ENCODE results near the gene GMDS. TPM values are rescaled to one million over a fixed set of nuclear protein-coding genes. Genes with fewer than 3 reads are reported as not detected.

The GMDS gene
- total RNA-seq, 2 experiments from 2014 or later, result 30.3 to 38.5 TPM

DNA sequence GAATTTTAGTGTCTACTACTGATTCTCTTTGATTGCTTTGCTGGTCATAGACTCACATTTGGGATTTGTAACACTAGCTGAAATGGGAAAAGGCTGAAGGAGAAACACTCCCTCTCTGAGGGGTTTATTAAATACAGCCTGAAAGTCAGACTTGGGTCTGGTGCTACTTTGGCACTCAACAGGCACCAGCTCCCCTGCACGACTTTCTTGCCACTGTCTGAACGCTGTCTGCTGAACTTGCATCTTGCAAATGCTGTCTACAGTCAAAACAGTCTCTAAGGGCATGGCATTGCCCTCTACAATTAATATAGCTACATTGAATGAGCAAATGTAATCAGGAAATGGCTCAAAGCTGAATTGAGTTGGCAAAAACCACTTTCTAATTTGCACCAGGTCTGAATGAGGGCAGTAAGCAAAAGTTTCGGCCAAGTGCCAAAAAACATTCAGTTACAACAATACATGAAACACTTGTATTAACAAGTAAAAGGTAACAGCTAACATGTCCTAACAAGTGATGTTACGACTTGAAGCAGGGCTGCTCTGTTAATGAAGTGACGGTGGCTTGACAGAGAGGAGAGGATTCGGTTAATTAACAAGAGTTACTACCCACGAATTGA is 516.2 kb downstream of the GMDS start:
- no peaks in the 10 kb centered on the region for H3K9me3 Mint-ChIP-seq (ENCODE audit: insufficient read depth)
- H3K36me3 Mint-ChIP-seq (ENCODE audit: low read depth), result no peaks in the 10 kb centered on the region
- DNase-seq, result no peak
- POLR2A ChIA-PET, result no interaction called here
- CTCF ChIA-PET, result no interaction called here
- ATAC-seq, result no peak
- H3K4me3 Mint-ChIP-seq, result no peak overlapping the region
- H3K27ac Mint-ChIP-seq, result no peak overlapping the region
- no peaks in the 10 kb centered on the region for H3K27me3 Mint-ChIP-seq (ENCODE audit: low read depth)
- H3K4me1 Mint-ChIP-seq (ENCODE audit: low read depth), result no peaks in the 10 kb centered on the region

DNA sequence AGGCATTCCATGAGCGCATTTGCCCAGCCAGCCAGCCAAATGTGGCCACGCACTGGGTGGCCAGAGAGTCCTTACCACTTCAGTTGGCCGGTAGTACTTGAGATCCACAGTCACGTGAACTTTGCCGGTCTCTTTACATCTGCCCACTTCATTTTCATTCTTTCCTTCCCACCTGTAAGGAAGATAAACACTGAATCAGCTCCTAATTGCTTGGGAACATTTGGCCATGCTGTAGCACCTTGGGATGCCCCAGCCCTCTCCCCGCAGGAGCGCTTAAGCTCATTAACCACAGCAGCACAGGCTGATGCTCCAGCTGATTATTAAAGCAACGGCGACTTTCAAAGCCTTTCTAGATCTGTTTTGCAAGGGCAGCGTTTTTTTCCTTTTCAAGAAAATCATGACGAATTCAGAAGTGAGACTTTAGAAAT is 519.0 kb downstream of the GMDS start:
- POLR2A ChIA-PET, result no interaction called here
- CTCF ChIA-PET, result no interaction called here
- no peaks in the 10 kb centered on the region for H3K4me1 Mint-ChIP-seq (ENCODE audit: low read depth)
- H3K27ac Mint-ChIP-seq, result no peak overlapping the region
- H3K9me3 Mint-ChIP-seq (ENCODE audit: insufficient read depth), result no peaks in the 10 kb centered on the region
- H3K36me3 Mint-ChIP-seq (ENCODE audit: low read depth), result peaks cover 2% of the 10 kb centered on the region
- DNase-seq (no peak), ATAC-seq (no peak)
- no peak overlapping the region for H3K4me3 Mint-ChIP-seq
- no peaks in the 10 kb centered on the region for H3K27me3 Mint-ChIP-seq (ENCODE audit: low read depth)

DNA sequence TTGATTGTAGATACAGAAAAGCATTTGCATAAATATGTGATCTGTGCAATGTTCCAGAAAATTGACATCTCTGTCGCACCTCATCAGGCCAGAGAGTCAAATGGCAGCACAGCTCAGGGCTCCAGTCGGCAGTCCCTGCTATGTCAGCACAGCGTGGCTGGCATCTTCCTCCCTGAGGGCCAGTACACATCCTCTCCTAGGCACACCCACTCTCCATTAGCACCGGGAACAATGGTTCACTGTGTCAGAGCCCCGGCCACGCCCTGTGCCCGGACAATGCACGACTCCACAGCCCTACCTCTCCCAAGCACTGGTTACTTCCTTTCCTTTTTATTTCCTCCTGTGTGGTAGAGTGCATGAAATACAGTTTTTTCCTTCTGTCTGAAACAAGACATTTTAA is 520.8 kb downstream of the GMDS start:
- no peak overlapping the region for H3K27ac Mint-ChIP-seq
- no peak for ATAC-seq
- POLR2A ChIA-PET, result no interaction called here
- peaks cover 2% of the 10 kb centered on the region for H3K36me3 Mint-ChIP-seq (ENCODE audit: low read depth)
- H3K27me3 Mint-ChIP-seq (ENCODE audit: low read depth), result no peaks in the 10 kb centered on the region
- H3K4me3 Mint-ChIP-seq, result no peak overlapping the region
- no peak for DNase-seq
- no peaks in the 10 kb centered on the region for H3K9me3 Mint-ChIP-seq (ENCODE audit: insufficient read depth)
- no peaks in the 10 kb centered on the region for H3K4me1 Mint-ChIP-seq (ENCODE audit: low read depth)
- CTCF ChIA-PET, result no interaction called here

DNA sequence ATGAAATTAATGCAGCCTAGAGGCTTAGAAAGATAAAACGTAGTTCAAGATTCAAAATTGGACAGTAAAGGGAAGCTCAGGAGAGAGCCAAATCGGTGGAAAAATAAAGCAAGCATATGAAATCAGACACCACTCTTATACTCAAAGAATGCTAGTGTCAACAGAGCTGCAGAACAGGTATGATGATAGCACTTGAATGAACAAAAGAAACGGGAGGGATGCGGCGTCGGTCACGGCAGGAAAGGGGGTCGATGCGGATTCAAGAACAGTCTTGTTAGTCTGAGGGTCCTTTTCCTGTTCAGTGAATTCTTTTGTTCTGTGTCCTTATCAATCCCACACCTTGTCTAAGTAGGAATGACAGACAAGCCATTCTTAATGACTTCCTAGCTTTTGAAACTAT is 521.3 kb downstream of the GMDS start:
- CTCF ChIA-PET, result no interaction called here

DNA sequence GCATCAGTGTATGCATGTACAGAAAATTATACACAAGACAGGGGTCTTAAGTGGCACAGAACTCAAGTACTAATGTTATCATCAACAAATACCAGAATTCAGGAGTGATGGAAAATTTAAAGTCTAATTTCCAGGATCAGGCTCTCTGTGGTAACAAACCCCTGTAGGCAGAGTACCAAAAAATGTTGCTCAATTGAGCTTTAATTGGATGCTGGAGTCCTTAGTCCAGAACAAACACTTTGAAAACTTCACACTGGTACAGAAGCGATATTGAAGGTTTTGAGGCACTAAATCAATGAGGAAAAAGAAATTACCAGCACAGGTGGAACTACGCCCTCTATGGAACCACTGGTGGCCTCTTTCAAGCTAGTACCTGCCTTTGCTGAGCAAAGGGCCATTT is 522.6 kb downstream of the GMDS start:
- peaks cover 2% of the 10 kb centered on the region for H3K36me3 Mint-ChIP-seq (ENCODE audit: low read depth)
- no peaks in the 10 kb centered on the region for H3K9me3 Mint-ChIP-seq (ENCODE audit: insufficient read depth)
- DNase-seq (no peak), ATAC-seq (no peak)
- H3K27me3 Mint-ChIP-seq (ENCODE audit: low read depth), result no peaks in the 10 kb centered on the region
- H3K27ac Mint-ChIP-seq, result no peak overlapping the region
- H3K4me3 Mint-ChIP-seq, result no peak overlapping the region
- ChIA-PET POLR2A (no interaction called here), CTCF (interaction anchor here (0.9 kb wide), 1 partner anchor 381 kb away, joined by 3 read pairs; no protein-coding TSS in a partner anchor)
- no peaks in the 10 kb centered on the region for H3K4me1 Mint-ChIP-seq (ENCODE audit: low read depth)

More for the DNA sequence above, 521.3 kb downstream of the GMDS start:
- no peaks in the 10 kb centered on the region for H3K4me1 Mint-ChIP-seq (ENCODE audit: low read depth)
- H3K27ac Mint-ChIP-seq, result no peak overlapping the region
- no peaks in the 10 kb centered on the region for H3K9me3 Mint-ChIP-seq (ENCODE audit: insufficient read depth)
- H3K27me3 Mint-ChIP-seq (ENCODE audit: low read depth), result no peaks in the 10 kb centered on the region
- DNase-seq (no peak), ATAC-seq (no peak)
- peaks cover 2% of the 10 kb centered on the region for H3K36me3 Mint-ChIP-seq (ENCODE audit: low read depth)
- H3K4me3 Mint-ChIP-seq, result no peak overlapping the region
- POLR2A ChIA-PET, result no interaction called here

DNA sequence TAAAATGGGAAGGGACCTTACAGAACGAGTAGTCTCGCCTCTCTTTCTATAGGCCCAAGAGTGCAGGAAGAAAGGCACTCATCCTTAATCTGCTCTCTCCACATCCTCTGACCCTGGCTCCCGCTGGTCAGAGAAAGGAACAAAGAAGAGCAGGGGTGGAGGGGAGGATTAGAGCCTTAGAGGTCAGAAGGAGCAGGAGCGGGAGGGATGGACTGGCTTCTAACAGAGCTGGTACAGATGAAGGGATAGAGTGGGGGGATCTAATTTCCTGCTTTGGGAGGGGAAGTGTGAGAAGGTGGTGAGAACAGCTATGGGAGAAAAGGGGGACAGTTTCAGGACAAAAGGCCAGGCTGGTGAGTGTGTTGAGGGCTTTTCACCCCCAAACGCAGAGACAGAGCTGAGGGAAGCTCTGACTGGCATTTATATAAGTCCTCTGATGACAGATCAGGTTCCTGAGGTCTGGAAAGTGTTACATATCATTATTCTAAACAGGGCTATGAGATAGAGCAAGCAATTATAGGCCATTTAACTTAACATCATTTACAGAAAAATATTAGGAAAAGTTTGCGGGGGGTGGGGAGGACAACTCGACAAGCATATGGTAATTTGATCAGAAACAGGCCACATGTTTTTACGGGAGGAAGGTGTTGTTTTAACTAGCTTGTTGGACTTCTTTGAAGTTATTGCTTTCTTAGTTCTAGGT is 524.6 kb downstream of the GMDS start:
- Mint-ChIP-seq H3K27ac (no peak overlapping the region), H3K4me1 (ENCODE audit: low read depth) (no peaks in the 10 kb centered on the region)
- CTCF ChIA-PET, result interaction anchor here (0.8 kb wide), 1 partner anchor 351 kb away, joined by 3 read pairs; no protein-coding TSS in a partner anchor

DNA sequence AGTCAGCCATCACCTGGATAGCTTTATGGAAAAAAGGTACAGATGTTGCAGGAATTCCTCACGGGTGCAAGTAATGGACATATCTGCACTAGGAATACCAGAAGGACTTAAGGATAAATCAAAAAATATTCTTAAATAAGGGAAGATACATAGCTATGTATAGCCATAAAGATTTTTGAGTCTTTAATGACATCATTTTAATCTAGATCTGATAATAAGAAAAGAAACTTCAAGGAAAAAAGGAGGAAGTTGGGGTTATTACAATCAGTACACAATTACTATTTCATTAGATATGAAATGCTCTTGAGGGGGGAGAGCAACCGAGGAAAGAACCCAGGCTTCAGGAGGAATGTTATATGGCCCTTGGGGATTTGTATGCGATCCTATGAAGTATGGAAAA is 525.5 kb downstream of the GMDS start:
- ATAC-seq (no peak), DNase-seq (no peak)
- H3K36me3 Mint-ChIP-seq (ENCODE audit: low read depth), result peaks cover 2% of the 10 kb centered on the region
- no peak overlapping the region for H3K27ac Mint-ChIP-seq
- no peaks in the 10 kb centered on the region for H3K27me3 Mint-ChIP-seq (ENCODE audit: low read depth)
- CTCF ChIA-PET, result interaction anchor here (1.1 kb wide), 1 partner anchor 476 kb away, joined by 3 read pairs; no protein-coding TSS in a partner anchor
- POLR2A ChIA-PET, result no interaction called here
- H3K4me3 Mint-ChIP-seq, result no peak overlapping the region
- H3K9me3 Mint-ChIP-seq (ENCODE audit: insufficient read depth), result no peaks in the 10 kb centered on the region
- H3K4me1 Mint-ChIP-seq (ENCODE audit: low read depth), result no peaks in the 10 kb centered on the region

More for the DNA sequence above, 524.6 kb downstream of the GMDS start:
- POLR2A ChIA-PET, result no interaction called here
- no peak for DNase-seq
- Mint-ChIP-seq H3K36me3 (ENCODE audit: low read depth) (peaks cover 2% of the 10 kb centered on the region), H3K27me3 (ENCODE audit: low read depth) (no peaks in the 10 kb centered on the region), H3K4me3 (no peak overlapping the region), H3K9me3 (ENCODE audit: insufficient read depth) (no peaks in the 10 kb centered on the region)
- no peak for ATAC-seq

DNA sequence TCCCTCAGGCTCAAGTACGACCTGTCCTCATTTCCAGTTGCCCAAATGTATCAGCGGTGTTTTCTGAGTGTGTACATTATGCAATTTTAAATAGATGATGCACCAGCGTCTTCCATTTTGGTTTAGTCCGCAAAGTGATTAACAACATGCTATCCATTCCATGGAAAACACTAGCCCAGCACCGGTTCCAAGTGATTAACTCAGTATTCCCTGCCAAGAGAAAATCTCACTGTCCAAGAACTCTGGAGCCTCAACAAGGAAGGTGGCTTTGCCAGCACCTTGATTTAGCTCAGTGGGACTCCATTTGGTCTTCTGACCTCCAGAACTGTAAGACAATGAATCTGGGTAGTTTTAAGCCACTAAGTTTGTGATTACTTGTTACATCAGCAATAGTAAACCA is 528.5 kb downstream of the GMDS start:
- ChIA-PET CTCF (no interaction called here), POLR2A (no interaction called here)
- H3K27ac Mint-ChIP-seq, result no peak overlapping the region
- no peaks in the 10 kb centered on the region for H3K36me3 Mint-ChIP-seq (ENCODE audit: low read depth)
- H3K4me3 Mint-ChIP-seq, result no peak overlapping the region
- no peaks in the 10 kb centered on the region for H3K27me3 Mint-ChIP-seq (ENCODE audit: low read depth)
- no peak for ATAC-seq
- H3K4me1 Mint-ChIP-seq (ENCODE audit: low read depth), result no peaks in the 10 kb centered on the region
- no peak for DNase-seq
- no peaks in the 10 kb centered on the region for H3K9me3 Mint-ChIP-seq (ENCODE audit: insufficient read depth)

DNA sequence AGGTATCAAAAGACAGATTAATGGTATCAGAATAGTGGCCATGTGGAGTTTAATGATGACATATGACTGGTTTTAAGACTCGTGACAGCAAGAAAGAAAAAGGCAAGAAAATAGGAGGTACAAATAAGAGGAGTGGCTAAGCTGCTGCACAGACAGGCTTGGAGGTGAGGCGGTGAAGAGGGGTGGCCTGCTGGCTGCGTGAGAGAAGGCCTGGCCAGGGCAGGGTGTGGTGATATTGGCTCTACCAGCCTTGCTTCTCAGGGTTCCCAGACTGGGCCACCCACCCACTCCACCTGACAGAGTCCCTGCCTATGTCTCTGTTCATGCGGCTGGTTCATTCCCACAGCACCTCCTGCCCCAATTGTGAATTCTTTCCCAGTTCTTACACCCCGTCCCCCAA is 529.0 kb downstream of the GMDS start:
- H3K4me1 Mint-ChIP-seq (ENCODE audit: low read depth), result no peaks in the 10 kb centered on the region
- no peaks in the 10 kb centered on the region for H3K36me3 Mint-ChIP-seq (ENCODE audit: low read depth)
- no peaks in the 10 kb centered on the region for H3K9me3 Mint-ChIP-seq (ENCODE audit: insufficient read depth)
- no peak overlapping the region for H3K27ac Mint-ChIP-seq
- ATAC-seq (no peak), DNase-seq (peak; percentile 6)
- no peak overlapping the region for H3K4me3 Mint-ChIP-seq
- no peaks in the 10 kb centered on the region for H3K27me3 Mint-ChIP-seq (ENCODE audit: low read depth)
- POLR2A ChIA-PET, result no interaction called here
- CTCF ChIA-PET, result no interaction called here

DNA sequence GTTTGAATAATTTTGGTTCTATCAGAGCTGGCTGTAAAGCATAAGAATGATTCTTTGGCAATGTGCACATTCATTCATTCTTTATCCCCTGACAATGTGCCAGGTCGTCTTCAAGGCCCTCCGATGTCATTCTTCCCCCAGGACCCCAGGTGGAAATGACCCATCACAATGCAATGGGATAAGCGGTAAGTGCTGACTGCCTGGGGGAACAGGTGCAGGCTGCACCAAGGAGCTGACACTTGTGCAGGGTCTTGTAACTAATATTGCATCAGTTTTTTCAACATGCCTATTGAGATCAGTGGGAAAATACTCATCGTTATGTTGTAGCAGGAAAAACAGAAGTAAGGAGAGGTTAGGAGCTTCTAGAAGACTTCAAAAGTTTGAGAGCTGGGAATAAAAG is 530.1 kb downstream of the GMDS start:
- Mint-ChIP-seq H3K27me3 (ENCODE audit: low read depth) (no peaks in the 10 kb centered on the region), H3K27ac (no peak overlapping the region), H3K4me1 (ENCODE audit: low read depth) (no peaks in the 10 kb centered on the region), H3K9me3 (ENCODE audit: insufficient read depth) (no peaks in the 10 kb centered on the region), H3K4me3 (no peak overlapping the region), H3K36me3 (ENCODE audit: low read depth) (no peaks in the 10 kb centered on the region)
- CTCF ChIA-PET, result no interaction called here
- DNase-seq (no peak), ATAC-seq (no peak)
- POLR2A ChIA-PET, result no interaction called here

DNA sequence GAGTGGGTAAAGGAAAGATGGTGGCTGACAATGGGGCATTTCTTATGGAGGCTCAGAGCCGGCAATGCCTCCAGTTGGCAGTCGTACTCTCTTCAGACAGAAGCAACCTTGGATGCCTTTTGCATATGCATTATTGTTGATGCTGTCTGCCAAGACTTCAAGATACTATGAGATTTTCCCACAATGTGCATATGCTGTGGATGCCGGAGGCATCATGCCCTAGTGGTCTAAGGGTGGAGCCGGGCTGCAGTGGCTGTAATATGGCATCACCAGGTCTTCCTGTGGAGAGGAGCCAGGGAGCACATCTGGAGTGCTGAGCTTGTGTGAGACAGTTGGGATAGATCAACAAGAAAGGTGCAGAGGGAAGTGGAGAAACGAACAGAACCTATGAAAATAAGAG is 530.8 kb downstream of the GMDS start:
- no peaks in the 10 kb centered on the region for H3K36me3 Mint-ChIP-seq (ENCODE audit: low read depth)
- no peaks in the 10 kb centered on the region for H3K9me3 Mint-ChIP-seq (ENCODE audit: insufficient read depth)
- POLR2A ChIA-PET, result no interaction called here
- ATAC-seq (no peak), DNase-seq (no peak)
- CTCF ChIA-PET, result no interaction called here
- H3K27ac Mint-ChIP-seq, result no peak overlapping the region
- H3K4me3 Mint-ChIP-seq, result no peak overlapping the region
- H3K4me1 Mint-ChIP-seq (ENCODE audit: low read depth), result no peaks in the 10 kb centered on the region
- no peaks in the 10 kb centered on the region for H3K27me3 Mint-ChIP-seq (ENCODE audit: low read depth)

DNA sequence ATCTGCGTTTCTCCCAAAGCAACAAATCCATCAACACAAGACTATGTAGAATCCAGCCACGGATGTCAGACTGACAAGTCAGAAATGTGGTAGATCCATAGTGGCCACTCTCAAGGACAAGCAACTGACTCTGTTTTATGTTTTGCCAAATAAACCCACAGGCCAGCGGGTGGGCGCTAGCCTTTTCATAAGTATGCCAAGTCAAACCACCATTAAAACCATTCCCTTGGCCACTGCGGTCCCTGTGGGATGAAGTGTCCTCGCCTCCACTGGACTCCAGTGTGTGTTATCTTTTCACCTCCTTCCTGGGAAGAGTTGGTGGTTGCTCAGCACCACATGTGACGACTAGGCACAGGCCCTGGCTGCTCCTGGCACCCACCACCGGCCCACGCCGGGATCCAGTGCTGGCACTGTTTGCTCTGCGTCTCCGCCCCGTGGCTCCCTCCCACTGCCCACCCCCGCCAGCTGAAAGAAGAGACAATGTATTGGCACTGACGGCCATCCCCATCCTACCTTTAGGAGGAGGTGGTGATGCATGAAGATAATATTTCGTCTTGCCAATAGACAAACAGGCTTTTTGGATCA is 532.3 kb downstream of the GMDS start:
- POLR2A ChIA-PET, result no interaction called here
- H3K4me1 Mint-ChIP-seq (ENCODE audit: low read depth), result no peaks in the 10 kb centered on the region
- H3K27me3 Mint-ChIP-seq (ENCODE audit: low read depth), result no peaks in the 10 kb centered on the region
- no peak overlapping the region for H3K27ac Mint-ChIP-seq
- no peaks in the 10 kb centered on the region for H3K36me3 Mint-ChIP-seq (ENCODE audit: low read depth)
- ATAC-seq (no peak), DNase-seq (no peak)
- CTCF ChIA-PET, result no interaction called here
- no peaks in the 10 kb centered on the region for H3K9me3 Mint-ChIP-seq (ENCODE audit: insufficient read depth)
- H3K4me3 Mint-ChIP-seq, result no peak overlapping the region

Data from activated CD8-positive, alpha-beta T cell treated with anti-CD3 and anti-CD28 coated beads, Interleukin-2, amount 10 ng/mL, durations not matched to agents 7 days and 5 days (primary cell).